SK-N-MC (cell line): ENCODE results near the gene OSTF1.

Source experiments
- DNase-seq: peaks from one replicate; pipeline ENCODE4 v3.0.0-alpha.2; 2011; ENCODE audit warnings: low read depth, low spot score
- H3K27ac ChIP-seq: fragments of 200-600 bp; sonication (generic); 2 replicates; pipeline ENCODE4 v1.5.1; 2016; ENCODE audit warnings: mixed run types
- H3K36me3 ChIP-seq: fragments of 200-600 bp; sonication (generic); 2 replicates; pipeline ENCODE4 v1.6.1; 2017; ENCODE audit warnings: antibody characterized with exemption, low read length, mixed read lengths; ENCODE audit not compliant: insufficient read depth
- H3K4me3 ChIP-seq: fragments of 200-600 bp; sonication (generic); 2 replicates; pipeline ENCODE4 v1.5.1; 2016
- H3K9ac ChIP-seq: fragments of 200-600 bp; sonication (generic); 2 replicates; pipeline ENCODE4 v1.8.0; 2017; ENCODE audit warnings: mixed run types, mixed read lengths; ENCODE audit not compliant: insufficient read length
- H3K9me3 ChIP-seq: fragments of 200-600 bp; sonication (generic); 2 replicates; pipeline ENCODE4 v1.6.1; 2017; ENCODE audit warnings: low read depth, mild to moderate bottlenecking, antibody characterized with exemption, low read length, moderate library complexity, mixed read lengths
- EZH2 ChIP-seq: fragments of 200-600 bp; sonication (generic); IDR thresholded peaks from one replicate; pipeline ENCODE4 v1.6.1; 2017; ENCODE audit warnings: antibody characterized with exemption
- FOXP2 ChIP-seq: optimal IDR thresholded peaks from 2 replicates; pipeline ENCODE3; 2011; ENCODE audit warnings: mild to moderate bottlenecking, moderate library complexity; ENCODE audit not compliant: insufficient read depth; ENCODE audit errors: extremely low read length, control extremely low read depth
- POLR2AphosphoS5 ChIP-seq: IDR thresholded peaks from 2 replicates; pipeline ENCODE4 v1.6.1; 2012; ENCODE audit warnings: mild to moderate bottlenecking, low read depth, low read length, borderline replicate concordance

The OSTF1 gene

DNA sequence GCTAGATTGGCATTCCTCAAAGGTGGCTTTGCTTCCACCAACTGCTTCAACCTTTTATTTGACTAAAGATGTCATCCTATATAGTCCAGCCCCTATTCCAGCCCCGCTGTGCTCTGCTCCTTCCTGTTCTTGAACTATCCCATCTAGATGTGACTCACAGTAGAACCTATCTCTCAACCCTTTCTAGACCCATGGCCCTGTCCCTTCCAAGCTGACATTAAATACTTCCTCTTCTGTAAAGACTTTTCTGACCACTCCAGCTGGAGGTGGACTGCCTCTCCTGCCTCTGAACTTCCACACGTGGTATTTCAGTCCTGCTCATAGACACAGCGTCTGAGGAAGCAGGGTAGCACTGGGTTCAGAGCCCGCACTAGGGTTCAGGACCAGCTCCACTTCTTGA is 32.4 kb downstream of the OSTF1 start:
- no peaks in the 10 kb centered on the region for H3K36me3 ChIP-seq
- H3K9me3 ChIP-seq, result no peaks in the 10 kb centered on the region
- TF ChIP-seq POLR2AphosphoS5 (no peak), FOXP2 (no peak), EZH2 (no peak)
- DNase-seq, result no peak
- no peak overlapping the region for H3K9ac ChIP-seq
- no peak overlapping the region for H3K27ac ChIP-seq
- no peak overlapping the region for H3K4me3 ChIP-seq

DNA sequence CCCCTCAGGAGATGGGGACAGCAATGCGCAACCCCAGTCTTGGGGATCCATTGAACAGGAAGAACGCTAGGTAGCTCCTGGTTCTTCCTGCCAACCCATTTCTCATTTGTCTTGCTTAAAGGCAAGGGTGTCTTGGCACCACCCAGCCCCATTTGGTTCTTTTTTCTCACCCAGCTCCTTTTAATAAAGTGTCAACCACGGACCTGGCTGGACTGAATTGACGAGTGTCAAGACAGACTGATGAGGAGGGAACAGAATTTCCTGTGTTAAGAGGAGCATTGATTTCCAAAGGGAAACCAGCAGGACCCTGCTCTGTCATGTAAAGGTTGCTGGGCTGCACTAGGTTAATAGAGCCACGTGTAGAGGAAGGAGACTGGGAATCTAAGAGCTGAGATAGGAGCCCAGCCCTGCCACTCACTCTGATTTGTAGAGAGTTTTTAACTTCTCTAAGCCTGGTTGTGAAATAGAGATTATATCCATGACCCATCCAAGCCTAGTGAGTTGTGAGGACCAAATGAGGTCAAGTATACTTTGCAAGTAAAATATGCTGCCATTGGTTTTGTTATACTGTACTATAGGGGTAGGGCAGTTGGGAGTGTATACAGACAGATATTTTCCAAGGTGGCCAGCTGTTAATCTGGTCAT is 33.7 kb downstream of the OSTF1 start:
- TF ChIP-seq POLR2AphosphoS5 (no peak), FOXP2 (no peak), EZH2 (no peak)
- no peak for DNase-seq
- no peaks in the 10 kb centered on the region for H3K9me3 ChIP-seq
- no peak overlapping the region for H3K4me3 ChIP-seq
- no peaks in the 10 kb centered on the region for H3K36me3 ChIP-seq
- no peak overlapping the region for H3K27ac ChIP-seq
- H3K9ac ChIP-seq, result no peak overlapping the region

DNA sequence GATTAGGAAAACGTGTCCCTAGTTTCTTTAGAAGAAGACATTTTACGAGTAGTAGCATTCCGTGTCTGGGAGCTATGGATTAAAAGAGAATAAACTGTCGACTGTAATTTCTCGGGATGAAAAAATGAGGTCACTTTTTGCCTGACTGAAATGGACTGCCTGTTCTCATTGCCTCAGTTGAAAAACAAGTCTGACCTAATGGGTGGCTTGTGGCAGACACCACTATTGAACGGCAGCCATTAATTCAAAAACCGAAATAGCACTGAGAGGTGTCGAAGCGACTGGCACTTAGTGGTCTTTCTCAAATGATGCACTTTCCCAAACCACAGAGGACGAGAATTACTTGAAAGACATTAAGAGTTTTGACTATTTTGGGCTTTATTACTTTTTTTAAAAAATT is 35.4 kb downstream of the OSTF1 start:
- no peak overlapping the region for H3K4me3 ChIP-seq
- H3K9me3 ChIP-seq, result no peaks in the 10 kb centered on the region
- TF ChIP-seq FOXP2 (no peak), POLR2AphosphoS5 (no peak), EZH2 (no peak)
- H3K9ac ChIP-seq, result no peak overlapping the region
- no peaks in the 10 kb centered on the region for H3K36me3 ChIP-seq
- no peak for DNase-seq
- H3K27ac ChIP-seq, result no peak overlapping the region

DNA sequence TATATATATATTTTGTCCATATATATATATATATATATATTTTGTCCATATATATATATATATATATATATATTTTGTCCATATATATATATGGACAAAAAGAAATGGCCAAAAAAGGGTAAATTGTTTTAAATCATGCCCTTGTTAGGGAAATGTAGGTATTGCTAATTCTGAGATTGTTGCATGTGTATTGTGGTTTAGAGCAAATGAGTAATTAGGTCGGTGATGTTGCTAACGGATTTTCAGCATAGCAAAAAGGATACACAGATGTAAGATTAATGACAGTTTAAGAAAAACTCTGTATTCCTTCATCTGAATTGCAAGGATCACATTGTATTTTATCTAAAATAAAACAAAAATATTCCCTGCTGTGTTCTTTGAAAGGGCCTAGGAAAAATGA is 40.2 kb downstream of the OSTF1 start:
- Histone ChIP-seq H3K36me3 (no peaks in the 10 kb centered on the region), H3K9me3 (no peaks in the 10 kb centered on the region), H3K27ac (no peak overlapping the region), H3K9ac (no peak overlapping the region), H3K4me3 (no peak overlapping the region)
- no peak for DNase-seq
- TF ChIP-seq FOXP2, result no peak
- TF ChIP-seq EZH2, result no peak
- no peak for TF ChIP-seq POLR2AphosphoS5

DNA sequence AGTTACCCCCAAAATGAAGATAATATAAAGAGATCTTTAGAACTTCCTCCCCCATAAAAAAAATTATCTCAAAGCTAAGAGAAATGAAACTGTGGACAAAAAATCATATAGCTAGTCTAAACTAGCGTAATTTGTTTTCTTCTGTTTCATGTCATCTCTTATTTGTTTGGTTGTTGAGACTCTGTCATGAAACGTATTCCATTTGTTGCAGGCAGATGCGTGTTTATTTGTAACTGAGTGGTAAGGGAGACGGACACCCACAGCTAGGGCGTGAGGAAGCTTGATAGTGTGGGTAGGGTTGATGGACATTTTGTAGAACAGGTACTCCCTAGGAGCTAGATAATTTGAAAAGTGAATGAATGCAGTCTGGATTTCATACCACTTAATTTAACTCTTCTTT is 41.9 kb downstream of the OSTF1 start:
- no peaks in the 10 kb centered on the region for H3K36me3 ChIP-seq
- H3K9ac ChIP-seq, result no peak overlapping the region
- no peak overlapping the region for H3K4me3 ChIP-seq
- TF ChIP-seq EZH2 (no peak), FOXP2 (no peak), POLR2AphosphoS5 (no peak)
- DNase-seq, result no peak
- H3K9me3 ChIP-seq, result no peaks in the 10 kb centered on the region
- H3K27ac ChIP-seq, result no peak overlapping the region

DNA sequence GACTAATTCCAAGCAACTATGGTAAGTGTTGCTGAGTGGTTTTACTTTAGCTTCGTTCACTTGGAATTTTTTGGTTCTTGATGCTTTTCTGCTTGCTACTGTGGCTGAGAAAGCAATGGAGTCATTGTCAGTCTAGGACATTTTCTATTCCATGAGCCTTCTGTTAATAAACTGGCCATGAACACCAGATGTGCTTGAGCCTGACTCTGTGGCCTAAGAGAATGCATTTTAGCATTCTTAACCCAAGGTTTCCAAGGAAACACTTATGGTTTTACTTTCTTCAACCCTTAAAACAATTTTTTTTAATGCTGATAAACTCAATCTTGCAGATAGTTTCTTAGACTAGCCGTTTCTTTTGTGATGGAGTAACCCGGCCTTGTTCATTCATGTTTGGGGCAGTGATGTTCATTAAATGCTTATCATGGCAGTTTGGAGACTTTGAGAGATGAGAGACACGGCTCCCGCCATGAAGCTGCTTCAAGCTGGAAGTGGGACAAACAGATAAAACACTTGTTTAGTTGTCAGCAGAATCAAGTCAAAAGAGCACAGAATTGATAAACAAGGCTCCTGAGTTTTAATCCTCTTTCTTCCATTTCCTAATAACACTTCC is 42.4 kb downstream of the OSTF1 start:
- DNase-seq, result no peak
- no peaks in the 10 kb centered on the region for H3K9me3 ChIP-seq
- no peaks in the 10 kb centered on the region for H3K36me3 ChIP-seq
- H3K27ac ChIP-seq, result no peak overlapping the region
- no peak overlapping the region for H3K4me3 ChIP-seq
- no peak for TF ChIP-seq EZH2
- TF ChIP-seq POLR2AphosphoS5, result no peak
- no peak for TF ChIP-seq FOXP2
- no peak overlapping the region for H3K9ac ChIP-seq

DNA sequence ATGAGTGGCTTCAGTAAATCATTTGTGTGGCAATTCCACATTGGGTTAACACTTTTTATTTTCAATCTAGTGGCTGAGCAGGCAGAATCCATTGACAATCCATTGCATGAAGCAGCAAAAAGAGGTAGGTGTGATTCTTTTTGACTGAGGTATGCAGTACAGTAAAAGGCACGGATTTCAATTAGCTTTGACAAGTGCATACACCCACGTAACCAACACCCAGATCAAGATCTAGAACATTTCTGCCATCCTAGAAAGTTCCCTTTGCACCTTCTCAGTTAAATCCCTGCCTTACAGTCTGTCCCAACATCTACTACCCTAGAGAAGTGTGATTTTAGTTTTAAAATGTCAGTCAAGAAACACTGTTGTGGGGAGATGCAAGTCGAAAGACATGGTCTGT is 43.4 kb downstream of the OSTF1 start:
- Histone ChIP-seq H3K27ac (no peak overlapping the region), H3K36me3 (no peaks in the 10 kb centered on the region)
- no peak for TF ChIP-seq FOXP2
- TF ChIP-seq POLR2AphosphoS5, result no peak
- no peak for TF ChIP-seq EZH2

DNA sequence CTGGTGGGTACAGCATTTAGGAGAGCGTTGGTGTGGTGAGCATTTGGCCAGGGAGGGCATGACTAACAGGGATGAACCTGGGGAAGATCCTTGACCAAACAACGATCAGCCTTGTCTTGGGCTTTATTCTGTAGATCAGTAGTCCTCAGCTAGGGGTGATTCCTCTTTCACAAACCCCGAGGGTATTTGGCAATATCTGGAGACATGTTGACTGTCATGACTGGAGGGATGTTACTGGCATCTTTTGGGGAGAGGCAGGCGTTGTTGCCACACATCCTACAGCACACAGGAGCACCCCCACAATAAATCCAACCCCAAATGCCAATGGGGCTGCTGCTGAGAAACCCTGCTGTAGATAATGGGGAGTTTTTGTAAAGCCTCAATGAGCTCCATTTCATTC is 43.9 kb downstream of the OSTF1 start:
- TF ChIP-seq EZH2 (no peak), FOXP2 (no peak), POLR2AphosphoS5 (no peak)
- Histone ChIP-seq H3K9ac (no peak overlapping the region), H3K27ac (no peak overlapping the region), H3K36me3 (no peaks in the 10 kb centered on the region), H3K9me3 (no peaks in the 10 kb centered on the region), H3K4me3 (no peak overlapping the region)
- no peak for DNase-seq

More for the DNA sequence above, 43.4 kb downstream of the OSTF1 start:
- no peak overlapping the region for H3K4me3 ChIP-seq
- no peak for DNase-seq
- H3K9me3 ChIP-seq, result no peaks in the 10 kb centered on the region
- H3K9ac ChIP-seq, result no peak overlapping the region
